ENCODE data around the gene GPNMB. TPM values are rescaled to one million over a fixed set of nuclear protein-coding genes. Genes with fewer than 3 reads are reported as not detected.

Gene GPNMB
- total and polyA plus RNA-seq, 2 of the 13 experiments (the other 11 are each of a cell fraction or from before 2014, with no cell fraction given) = 1.1 to 1.6 TPM

DNA sequence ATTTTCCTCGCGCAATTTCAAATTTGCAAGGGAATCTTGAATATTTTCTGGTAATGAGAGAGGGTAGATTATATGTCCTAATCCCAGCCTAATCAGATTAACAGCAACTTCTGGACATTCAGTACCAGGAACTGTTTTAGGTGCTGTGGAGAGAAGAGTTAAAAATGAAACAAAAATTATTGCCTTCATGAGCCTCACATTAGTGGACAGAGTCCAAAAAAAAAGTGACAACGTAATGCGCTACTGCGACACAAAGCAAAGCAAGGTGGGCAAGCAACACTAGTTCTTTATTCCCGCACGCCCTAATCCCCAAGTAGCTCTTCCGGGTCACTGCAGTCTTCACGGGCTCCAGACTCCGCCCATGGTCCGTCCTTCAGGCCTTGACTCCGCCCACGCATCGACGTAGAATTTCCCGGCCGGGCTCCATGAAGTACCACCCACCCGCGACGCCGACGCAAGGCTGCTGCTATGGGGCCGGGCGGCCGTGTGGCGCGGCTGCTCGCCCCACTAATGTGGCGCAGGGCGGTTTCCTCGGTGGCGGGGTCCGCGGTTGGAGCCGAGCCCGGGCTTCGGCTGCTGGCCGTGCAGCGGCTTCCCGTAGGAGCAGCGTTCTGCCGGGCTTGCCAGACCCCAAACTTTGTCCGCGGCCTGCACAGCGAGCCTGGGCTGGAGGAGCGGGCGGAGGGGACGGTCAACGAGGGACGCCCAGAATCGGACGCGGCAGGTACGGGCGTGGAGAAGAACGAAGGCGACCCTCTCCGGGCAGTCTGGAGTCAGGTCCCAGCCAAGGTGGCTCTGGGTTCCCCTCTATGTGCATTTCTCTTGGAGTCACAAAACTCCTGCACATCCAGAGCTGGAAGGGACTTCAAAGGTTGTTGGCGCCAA, 52.6 kb downstream of the GPNMB start, which contains the start of gene MALSU1 (continued):
- TF ChIP-seq HDAC2 (CRISPR knock-in tag; IDR thresholded peaks at IDR 0.05) (peak; percentile 86; the same call in 1 of the 2 replicates), CERS6 (CRISPR knock-in tag; IDR thresholded peaks at IDR 0.05) (no peak), NFE2 (CRISPR knock-in tag; IDR thresholded peaks at IDR 0.05) (no peak), AHR (CRISPR knock-in tag; IDR thresholded peaks at IDR 0.05) (peak; percentile 67; the same call in 1 of the 2 replicates), SP5 (CRISPR knock-in tag; IDR thresholded peaks at IDR 0.05; ENCODE audit: borderline replicate concordance, low read depth) (peak; percentile 60; the same call in 1 of the 2 replicates), ZNF17 (CRISPR knock-in tag; IDR thresholded peaks at IDR 0.05) (no peak), ZSCAN25 (CRISPR knock-in tag; IDR thresholded peaks at IDR 0.05) (no peak; the same call in 1 of the 2 replicates), ZNF839 (CRISPR knock-in tag; IDR thresholded peaks at IDR 0.05; ENCODE audit: borderline replicate concordance) (no peak), ZNF362 (CRISPR knock-in tag; IDR thresholded peaks at IDR 0.05; ENCODE audit: borderline replicate concordance) (peak; percentile 74; the same call in 1 of the 2 replicates), PHF21A (CRISPR knock-in tag; IDR thresholded peaks at IDR 0.05) (peak; percentile 85), CCAR2 (optimal IDR thresholded peaks at IDR 0.05; ENCODE audit: low read depth, low read length) (no peak), STAG1 (CRISPR knock-in tag; IDR thresholded peaks at IDR 0.05) (no peak; the same call in 1 of the 2 replicates), ZNF75D (CRISPR knock-in tag; IDR thresholded peaks at IDR 0.05; ENCODE audit: borderline replicate concordance) (no peak), SNAI1 (CRISPR knock-in tag; IDR thresholded peaks at IDR 0.05; ENCODE audit: borderline replicate concordance) (peak; percentile 62), FOSL2 (CRISPR knock-in tag; IDR thresholded peaks at IDR 0.05) (no peak)
- TF ChIP-seq, protein P1, sequence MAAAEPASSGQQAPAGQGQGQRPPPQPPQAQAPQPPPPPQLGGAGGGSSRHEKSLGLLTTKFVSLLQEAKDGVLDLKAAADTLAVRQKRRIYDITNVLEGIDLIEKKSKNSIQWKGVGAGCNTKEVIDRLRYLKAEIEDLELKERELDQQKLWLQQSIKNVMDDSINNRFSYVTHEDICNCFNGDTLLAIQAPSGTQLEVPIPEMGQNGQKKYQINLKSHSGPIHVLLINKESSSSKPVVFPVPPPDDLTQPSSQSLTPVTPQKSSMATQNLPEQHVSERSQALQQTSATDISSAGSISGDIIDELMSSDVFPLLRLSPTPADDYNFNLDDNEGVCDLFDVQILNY (CRISPR knock-in tag; conservative IDR thresholded peaks at IDR 0.05) = no peak
- TF ChIP-seq, protein P2, sequence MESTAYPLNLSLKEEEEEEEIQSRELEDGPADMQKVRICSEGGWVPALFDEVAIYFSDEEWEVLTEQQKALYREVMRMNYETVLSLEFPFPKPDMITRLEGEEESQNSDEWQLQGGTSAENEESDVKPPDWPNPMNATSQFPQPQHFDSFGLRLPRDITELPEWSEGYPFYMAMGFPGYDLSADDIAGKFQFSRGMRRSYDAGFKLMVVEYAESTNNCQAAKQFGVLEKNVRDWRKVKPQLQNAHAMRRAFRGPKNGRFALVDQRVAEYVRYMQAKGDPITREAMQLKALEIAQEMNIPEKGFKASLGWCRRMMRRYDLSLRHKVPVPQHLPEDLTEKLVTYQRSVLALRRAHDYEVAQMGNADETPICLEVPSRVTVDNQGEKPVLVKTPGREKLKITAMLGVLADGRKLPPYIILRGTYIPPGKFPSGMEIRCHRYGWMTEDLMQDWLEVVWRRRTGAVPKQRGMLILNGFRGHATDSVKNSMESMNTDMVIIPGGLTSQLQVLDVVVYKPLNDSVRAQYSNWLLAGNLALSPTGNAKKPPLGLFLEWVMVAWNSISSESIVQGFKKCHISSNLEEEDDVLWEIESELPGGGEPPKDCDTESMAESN (CRISPR knock-in tag; conservative IDR thresholded peaks at IDR 0.05) = peak; percentile 94
- TF ChIP-seq, protein P3, sequence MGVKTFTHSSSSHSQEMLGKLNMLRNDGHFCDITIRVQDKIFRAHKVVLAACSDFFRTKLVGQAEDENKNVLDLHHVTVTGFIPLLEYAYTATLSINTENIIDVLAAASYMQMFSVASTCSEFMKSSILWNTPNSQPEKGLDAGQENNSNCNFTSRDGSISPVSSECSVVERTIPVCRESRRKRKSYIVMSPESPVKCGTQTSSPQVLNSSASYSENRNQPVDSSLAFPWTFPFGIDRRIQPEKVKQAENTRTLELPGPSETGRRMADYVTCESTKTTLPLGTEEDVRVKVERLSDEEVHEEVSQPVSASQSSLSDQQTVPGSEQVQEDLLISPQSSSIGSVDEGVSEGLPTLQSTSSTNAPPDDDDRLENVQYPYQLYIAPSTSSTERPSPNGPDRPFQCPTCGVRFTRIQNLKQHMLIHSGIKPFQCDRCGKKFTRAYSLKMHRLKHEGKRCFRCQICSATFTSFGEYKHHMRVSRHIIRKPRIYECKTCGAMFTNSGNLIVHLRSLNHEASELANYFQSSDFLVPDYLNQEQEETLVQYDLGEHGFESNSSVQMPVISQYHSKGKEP (CRISPR knock-in tag; IDR thresholded peaks at IDR 0.05) = 0 out of 2 replicates have a peak, but pooled peaks have one; percentile 9
- TF ChIP-seq, protein P4, sequence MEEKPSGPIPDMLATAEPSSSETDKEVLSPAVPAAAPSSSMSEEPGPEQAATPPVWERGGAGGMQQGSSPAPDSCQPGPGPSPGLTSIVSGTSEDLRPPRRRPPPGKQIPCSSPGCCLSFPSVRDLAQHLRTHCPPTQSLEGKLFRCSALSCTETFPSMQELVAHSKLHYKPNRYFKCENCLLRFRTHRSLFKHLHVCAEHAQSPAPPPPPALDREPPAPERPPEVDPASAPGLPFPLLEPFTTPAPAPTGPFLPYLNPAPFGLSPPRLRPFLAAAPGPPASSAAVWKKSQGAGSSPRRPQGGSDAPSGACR (CRISPR knock-in tag; IDR thresholded peaks at IDR 0.05) = no peak

Measured in HepG2 (cell line).